ENCODE results near the gene ATP8B1.

The ATP8B1 gene

DNA sequence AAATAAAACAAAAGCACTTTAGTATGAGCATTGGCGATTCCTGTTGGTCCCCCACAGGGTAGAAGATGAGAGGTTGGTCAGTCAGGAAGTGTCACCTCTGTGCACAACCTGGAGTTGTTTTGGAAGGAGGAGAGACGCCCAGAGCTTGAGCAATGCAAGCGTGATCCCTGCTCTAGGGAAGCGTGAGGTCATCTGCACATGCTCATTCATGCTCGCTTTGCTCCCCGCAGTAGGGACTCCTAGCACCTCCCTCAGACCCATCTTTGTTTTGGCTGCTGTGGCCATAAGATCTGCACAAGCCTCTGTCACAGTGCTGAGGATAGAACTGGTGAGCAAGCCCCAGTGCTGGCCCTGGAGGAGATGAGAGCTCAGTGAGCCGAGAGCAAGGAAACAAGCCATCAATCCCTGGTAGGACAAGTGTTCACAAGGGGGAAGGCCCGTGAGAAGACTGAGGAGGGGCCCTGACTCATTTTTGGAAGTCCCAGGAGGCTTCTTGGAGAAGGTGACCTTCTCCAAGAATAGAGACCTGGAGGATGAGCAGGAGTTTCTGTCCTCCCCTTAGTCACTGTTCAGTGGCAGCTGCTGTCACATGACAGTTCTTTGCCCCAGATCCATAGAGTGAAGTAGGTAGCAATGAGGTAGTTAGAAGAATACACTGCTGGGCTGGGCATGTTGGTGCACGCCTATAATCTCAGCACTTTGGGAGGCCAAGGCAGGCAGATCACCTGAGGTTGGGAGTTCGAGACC is 13.3 kb upstream of the ATP8B1 start:
- DNase-seq = no peak

- no peak for DNase-seq
Measured at GRCh38 chr18:57814555-57814954, 11.4 kb upstream of the ATP8B1 start.

GRCh38 chr18:57813245-57813644 is 10.1 kb upstream of the ATP8B1 start:
- DNase-seq = no peak

- no peak for DNase-seq
Measured at GRCh38 chr18:57812126-57812477, 9.0 kb upstream of the ATP8B1 start.

DNA sequence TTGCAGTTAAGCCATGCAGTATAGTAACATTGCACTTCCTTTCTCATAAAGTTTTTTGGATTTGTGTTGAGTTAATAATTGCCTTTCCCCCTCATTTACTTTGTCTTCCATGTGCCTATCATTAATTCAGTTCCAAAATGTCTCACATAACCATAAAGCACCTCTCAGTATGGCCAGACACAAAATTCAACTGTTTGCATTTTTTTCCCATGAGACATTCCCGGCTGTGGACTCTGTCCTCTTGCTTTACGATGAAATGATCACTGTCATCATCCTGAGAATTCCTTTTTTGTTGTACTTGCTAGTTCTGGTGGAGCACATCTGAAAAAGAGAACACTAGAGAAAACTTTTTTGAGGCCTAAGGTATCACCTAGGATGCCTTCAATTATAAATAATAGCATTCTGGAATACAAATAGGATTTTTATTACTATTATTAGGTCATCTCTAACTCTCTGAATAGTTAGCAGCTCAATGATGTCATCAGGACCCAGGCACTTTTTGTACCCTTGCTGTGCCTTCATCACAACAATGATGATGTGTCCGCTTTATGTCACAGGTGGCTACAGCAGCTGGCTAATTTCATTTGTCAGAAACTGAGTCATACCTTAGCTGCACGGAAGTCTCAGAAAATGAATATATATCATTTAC is 8.5 kb upstream of the ATP8B1 start:
- no peak for DNase-seq

DNA sequence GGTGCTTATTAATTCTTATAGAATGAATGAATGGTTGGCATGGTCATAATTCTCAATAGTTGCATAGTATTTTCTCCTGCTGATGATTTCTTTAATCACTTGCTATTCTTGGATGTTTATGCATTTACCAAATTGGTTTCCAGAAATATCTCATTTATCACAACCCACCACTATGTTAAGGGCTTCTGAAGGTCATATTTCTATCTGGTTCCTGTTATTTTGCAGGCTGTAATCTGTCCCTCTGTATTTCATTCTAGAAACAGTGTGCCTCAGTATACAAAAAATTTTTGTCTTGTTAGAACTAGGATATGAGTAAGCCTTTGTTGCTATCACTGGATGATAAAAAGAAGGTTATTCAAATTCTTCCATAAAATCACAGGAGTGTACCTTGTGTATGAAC is 6.1 kb upstream of the ATP8B1 start:
- DNase-seq = no peak

DNA sequence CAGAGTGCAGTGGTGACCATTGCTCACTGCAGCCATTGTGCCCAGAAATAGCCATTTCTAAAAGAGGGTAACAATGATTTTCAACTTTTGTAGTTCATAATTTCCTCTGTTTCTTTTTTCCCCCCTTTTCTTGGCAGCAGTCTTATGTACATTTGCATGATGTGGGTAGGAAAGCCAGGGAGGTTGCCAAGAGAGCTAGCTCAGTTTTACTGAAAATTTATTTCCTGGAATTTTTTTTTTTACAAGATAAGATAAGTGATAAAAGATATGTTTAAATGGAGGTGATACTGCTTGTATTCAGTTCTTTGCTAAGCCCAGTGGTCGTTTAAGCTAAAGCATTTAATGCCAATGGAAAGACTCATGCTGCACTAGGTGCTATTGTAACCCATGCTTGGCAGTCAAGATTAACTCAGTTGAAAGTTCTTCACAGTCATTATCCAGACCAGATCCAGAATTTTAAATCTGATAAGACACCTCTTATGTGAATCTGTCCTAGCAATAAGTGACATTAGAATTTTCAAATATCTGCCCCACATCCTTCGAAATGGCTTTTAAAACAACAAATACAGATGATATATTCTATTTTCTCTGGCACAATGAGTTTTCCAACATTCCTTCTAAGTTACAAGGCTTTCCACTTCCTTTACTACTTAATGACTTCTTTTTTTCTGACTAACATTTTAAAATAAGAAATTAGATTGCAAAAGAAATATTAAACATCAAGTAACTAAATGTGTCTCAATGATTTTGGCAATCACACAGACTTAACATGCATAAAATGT is 4.4 kb upstream of the ATP8B1 start:
- DNase-seq = no peak

DNA sequence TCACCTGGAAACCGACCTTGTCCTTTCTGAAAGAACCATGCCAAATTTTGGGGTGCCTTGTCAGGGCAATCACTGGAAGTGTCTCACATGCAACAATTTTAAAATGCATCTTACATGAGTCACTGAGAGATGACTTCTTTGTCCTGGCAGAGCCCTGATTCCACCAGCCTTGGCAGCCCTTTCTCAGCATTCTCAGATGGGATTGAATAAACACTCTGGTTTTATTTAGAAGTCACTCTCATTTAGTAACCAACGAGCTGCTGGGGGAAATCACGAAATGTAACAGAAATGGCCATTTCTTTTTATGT is 3.8 kb upstream of the ATP8B1 start:
- DNase-seq = no peak

GRCh38 chr18:57806201-57806977 is 3.3 kb upstream of the ATP8B1 start:
- no peak for DNase-seq

GRCh38 chr18:57805117-57805516 is 2.0 kb upstream of the ATP8B1 start:
- DNase-seq = no peak

GRCh38 chr18:57804557-57804956 is 1.4 kb upstream of the ATP8B1 start:
- DNase-seq = no peak

GRCh38 chr18:57802213-57803102 is 657 bp downstream of the ATP8B1 start:
- DNase-seq = no peak

- DNase-seq = no peak
Measured at GRCh38 chr18:57801761-57802212, 1.3 kb downstream of the ATP8B1 start.

- DNase-seq = no peak
Measured at GRCh38 chr18:57801325-57801724, 1.8 kb downstream of the ATP8B1 start.

DNA sequence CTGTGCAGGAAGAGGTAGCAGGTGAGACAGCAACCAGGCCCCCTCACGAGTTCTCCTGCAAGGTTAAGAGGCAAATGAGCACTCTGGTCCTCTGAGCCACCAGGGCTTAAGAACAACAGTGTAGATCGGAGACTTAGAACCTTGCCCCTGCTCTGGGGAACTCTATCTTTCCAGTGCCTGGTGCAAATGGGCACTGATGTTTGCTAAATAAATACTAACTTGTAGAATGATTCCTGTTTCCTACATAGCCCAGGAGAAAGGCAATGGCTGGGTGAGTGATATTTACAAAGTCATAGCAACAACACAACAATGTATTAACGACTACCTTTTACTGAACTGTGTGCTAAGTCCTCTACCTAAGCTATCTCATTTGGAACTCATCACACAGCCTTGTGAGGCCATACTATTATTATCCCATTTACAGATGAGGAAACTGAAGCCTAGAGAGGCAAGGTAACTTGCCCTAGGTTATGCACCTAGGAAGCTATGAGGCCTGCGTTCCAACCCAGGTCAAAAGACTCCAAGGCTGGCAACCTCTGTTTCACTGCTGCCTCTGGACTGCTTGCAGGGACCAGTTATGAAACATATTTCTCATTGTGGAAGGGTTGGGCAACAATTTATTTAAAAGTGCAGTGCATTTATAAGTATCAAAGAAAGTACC is 4.3 kb downstream of the ATP8B1 start:
- no peak for DNase-seq

DNA sequence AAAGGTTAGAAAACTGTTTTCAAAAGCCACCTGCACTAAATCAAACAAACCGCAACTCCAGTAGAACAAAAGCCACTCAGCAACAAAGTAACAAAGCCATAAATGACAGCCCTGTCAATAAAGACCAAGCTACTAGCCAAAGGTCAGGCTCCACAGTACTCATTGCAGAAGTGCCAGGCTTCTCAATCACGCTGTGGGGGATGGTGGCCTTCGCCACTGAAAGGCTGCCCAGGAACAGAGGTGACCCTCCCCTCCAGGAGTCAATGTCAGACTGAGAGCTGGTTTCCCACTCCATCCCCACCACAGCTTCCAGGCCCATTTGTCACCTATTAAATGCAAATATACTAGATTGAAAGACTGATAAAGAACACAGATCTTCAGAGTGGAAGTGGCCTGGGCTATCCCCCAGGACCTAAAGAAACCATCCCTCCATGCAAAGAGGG is 5.9 kb downstream of the ATP8B1 start:
- DNase-seq = no peak

GRCh38 chr18:57794951-57795728 is 8.0 kb downstream of the ATP8B1 start:
- no peak for DNase-seq

DNA sequence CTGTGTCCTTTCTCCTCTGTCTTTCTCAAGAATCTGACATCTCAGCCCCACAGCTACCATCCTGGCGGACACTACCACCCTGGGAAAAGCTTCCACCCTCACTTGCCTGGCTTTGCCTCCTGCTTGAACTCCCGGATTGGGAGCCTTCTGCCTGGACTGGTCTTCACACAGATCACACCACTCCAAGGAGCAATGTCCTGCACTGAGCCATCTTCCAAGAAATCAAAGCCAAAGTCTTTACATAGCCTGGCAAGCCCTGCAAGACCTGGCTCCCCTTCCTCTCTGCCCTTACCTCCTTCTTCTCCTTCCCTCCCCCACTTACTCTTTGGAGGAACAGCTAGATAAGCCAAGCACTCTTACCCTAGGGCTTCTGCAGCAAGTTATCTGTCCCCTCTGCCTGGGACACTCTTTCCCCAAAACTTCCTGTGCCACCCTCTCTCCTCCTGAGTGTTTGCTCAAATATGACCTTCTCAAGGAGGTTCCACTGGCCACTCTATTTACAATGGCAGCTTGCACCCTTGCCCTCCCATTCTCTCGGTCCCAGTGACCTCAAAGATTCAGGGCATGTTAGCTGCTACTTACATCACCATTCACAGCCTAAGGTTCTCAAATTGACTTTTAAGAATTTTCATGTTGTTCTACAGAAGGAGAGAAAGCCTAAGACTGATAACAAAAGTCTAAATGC is 9.7 kb downstream of the ATP8B1 start:
- DNase-seq = no peak

DNA sequence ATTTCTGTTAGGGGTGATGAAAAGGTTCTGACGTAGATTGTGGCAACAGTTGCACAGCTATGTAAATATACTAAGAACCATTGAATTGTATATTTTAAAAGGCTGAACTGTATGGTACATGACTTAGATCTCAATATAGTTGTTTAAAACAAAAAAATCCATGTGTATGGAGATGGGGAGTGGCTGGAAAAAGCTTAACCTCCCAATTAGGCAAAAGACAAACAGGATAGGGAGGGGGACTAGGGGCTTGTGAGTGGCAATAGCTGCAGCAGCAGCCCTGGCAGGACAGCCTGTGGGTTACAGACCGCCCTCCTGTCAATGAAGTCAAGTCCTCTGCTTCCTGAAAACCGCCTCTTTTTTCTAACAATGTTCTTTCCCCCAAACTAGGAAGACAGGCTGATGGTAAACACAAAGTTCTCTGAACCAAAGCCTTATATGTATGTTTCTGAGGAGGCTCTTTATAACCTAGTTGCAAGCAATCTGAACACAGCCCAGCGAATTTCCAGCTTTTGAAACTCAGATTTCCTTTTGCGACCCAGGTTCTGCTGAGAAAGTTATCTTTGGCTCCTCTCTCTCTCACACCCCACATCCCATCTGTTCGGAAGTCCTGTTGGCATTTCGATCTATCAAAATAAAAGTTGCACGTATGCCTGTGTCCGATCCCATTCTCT is 10.3 kb downstream of the ATP8B1 start:
- DNase-seq = no peak

GRCh38 chr18:57791911-57792310 is 11.2 kb downstream of the ATP8B1 start:
- DNase-seq = no peak
